CD1c-positive myeloid dendritic cell (primary cell): ENCODE data around the gene PVALEF.
"Not testable (repeated sequence)": the region's sequence is repeated elsewhere in the genome, so short reads cannot be mapped to it uniquely, and the experiment has no call there.

Experiments
- DNase-seq: peaks from one replicate; pipeline ENCODE4 v3.0.0-alpha.2; 2016; ENCODE audit errors: extremely low spot score

The PVALEF gene

GRCh38 chr17:81144423-81144781 lies 20.9 kb upstream of the PVALEF start:
- DNase-seq = no peak

- DNase-seq = not testable (repeated sequence)
Measured at GRCh38 chr17:81146208-81146607, 19.1 kb upstream of the PVALEF start.

DNA sequence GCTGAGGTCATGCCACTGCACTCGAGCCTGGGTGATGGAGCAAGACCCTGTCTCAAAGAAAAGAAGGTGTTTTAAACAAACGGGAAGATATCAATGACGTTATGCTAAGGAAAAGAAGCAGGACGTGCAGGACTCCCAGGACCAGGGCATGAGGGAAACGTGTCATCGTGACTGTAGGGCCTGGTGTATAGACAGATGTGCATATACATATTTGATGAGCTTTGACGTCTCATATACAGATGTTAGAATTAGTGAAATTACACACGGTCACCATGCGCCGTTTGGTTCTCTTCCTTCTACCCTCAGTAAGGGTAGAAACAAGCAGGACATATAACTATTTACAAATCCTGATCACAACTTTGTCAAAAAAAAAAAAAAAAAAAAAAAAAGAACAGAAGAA lies 17.6 kb upstream of the PVALEF start:
- DNase-seq = no peak

- no peak for DNase-seq
Measured at GRCh38 chr17:81148571-81148970, 16.7 kb upstream of the PVALEF start.

- peak; percentile 85 for DNase-seq
Measured at GRCh38 chr17:81148986-81149533, 16.2 kb upstream of the PVALEF start.

GRCh38 chr17:81150377-81151077 lies 14.8 kb upstream of the PVALEF start:
- peak; percentile 81 for DNase-seq

GRCh38 chr17:81151278-81151677 lies 14.0 kb upstream of the PVALEF start:
- no peak for DNase-seq

DNA sequence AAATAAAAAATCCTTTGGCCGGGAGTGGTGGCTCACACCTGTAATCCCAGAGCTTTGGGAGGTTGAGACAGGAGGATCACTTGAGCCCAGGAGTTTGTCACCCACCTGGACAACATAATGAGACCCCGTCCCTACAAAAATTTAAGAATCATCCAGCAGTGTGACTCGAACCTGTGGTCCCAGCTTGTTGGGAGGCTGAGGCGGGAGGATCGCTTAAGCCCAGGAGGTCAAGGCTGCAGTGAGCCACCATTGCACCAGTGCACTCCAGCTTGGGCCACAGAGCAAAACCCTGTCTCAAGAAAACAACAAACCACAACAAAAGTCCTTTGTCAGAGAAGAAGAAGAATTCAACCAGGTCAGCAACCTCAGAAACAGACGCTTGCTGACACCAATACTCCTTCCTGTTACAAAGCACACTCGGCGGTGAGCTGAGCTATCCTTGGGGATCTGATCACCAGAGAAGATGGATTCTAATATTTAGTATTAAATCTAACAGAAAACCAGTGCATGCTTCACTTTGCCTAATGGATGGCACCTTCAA lies 12.9 kb upstream of the PVALEF start:
- DNase-seq = peak; percentile 47

- DNase-seq = peak; percentile 96
Measured at GRCh38 chr17:81153340-81153803, 11.9 kb upstream of the PVALEF start.

GRCh38 chr17:81154016-81154415 lies 11.3 kb upstream of the PVALEF start:
- not testable (repeated sequence) for DNase-seq

DNA sequence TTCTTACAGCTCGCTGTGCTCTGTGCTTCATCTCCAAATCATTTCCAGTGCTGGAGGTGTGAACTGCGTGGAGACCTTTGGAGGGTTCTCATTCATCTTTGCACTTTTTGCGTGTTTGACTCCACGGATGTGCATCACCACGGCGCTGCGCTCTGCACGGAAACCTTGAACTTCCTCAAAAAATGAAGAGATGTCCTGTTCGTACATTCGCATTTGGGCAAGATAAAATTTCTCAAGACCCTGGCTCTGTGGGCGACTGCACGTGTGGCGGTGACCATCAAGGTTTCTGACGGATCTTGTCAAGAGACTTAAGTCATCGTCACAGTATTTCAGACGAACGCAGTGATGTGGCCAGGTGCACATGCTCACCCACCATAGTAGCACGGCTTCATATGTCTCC lies 10.3 kb upstream of the PVALEF start:
- peak; percentile 91 for DNase-seq

DNA sequence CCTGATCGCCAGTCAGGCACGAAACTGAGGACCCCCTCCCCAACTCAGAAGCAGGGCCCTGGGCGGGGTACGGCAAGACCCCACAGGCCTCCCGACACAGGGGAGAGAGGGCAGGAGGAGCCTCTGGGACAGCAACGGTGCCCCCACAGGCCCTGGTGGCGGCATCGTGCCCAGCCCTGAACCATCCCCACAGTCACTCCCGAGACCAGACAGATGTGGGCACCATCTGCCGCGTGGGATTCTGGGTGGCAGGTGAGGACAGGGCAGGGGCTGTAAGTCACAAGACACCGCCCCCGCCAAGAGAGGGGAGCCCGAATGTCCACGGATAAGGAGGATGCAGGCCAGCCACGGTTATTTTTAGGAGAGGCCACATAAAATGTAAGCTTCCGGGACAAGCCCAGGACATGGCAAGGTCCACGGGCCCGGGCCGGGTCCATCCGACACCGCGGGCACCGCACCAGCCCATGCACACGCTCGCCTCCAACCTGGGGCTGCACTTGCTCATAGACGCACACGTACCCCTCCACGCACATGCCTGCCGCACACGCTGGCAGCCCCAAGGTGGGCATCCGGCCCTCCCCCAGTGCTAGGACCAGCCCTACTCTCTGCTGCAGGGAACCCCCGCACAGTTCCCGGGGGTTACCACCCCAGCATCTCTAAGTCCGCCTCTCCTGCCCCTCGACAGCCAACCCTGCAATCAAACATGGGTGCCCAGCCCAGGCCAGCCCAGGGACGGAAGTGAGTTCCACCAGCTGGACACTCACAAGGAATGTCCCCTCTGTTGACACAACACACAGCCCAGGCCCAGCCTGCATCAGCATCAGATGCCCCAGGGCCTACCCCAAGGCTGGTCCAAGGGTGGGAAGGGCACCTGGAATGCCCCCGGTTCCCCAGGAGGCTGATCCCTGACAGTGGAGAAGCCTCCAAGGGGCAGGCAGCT lies 8.2 kb upstream of the PVALEF start:
- DNase-seq = no peak

DNA sequence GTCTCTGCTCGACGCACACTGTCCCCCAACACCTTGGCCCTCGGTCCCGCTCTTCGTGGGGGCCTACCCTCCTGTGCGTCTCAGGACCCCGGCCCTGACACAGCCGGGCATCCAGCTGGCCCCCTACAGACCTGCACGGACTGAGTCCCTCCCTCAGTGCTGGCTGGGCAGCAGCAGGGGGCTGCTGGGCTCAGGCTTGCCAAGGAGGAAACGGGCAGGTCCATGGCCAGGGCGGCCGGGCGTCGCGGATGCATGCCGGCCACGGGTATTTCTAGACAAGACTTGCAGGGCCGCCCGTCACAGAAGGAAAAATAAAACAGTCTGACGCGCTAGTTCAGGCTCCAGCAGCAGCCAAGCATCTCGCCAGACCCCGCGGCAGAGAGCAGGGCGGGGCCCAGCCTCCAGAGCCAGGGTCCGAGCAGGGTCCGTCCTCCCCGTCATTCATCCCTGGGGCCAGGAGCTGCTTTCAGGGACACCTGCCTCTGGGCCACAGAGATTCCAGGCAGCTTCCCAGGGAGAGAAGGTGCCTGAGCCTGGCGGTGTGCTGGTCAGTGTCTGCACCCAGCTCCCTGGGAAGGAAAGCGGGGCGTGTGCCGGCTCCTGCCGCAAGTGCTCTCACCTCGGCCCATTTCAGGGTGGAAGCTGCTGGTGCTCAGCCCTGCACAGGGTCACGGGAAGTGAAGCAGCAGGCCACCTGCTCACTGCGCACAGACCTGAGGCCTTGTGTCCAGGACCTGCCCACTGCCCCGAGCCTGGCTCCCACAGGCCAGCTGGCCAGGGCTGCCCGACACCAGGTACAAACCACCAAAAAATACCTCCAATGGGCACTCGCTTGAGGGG lies 7.2 kb upstream of the PVALEF start:
- DNase-seq = no peak

DNA sequence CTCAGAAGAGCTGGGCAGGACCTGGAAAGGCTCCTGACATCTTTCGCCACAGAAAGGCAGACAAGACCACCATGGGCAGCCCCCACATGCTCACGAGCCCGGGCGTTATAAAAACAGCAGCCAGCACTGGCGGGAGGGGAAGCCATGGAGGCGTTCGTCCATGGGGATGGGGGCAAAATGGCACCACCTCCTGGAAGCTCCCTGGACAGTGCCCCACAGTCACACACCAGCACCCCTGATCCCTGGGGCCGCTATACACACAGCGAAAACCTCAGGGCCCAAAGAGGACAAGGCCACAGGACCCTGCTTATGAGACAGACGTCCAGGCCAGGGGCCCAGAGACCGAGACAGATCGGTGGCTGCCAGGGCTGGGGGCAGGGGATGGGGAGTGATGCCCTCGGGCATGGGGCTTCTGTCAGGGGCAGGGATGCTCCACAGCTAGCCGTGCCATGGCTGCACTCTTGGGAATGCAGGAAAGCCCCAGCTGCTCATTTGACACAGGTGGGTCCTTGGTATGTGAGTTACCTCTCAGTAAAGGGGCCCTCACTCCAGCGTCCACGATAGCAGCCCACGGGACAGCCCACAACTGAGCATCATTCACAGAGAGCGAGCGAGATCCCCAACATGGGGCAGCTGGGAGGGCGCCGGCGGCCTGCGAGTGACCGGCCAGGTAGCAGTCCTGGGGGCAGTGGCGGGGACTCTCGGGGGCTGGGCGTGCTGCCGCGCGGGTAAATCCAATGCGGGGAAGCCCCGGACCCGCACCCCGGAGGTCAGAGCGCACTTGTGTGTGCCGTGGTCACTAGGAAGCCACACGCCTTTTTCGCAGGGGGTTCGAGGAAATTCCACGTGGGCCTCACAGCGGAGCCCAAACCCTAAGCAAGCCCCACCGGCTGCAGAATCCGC lies 6.4 kb upstream of the PVALEF start:
- DNase-seq = no peak

GRCh38 chr17:81159611-81160265 lies 5.6 kb upstream of the PVALEF start:
- DNase-seq = no peak

- DNase-seq = peak; percentile 75
Measured at GRCh38 chr17:81160306-81160705, 5.0 kb upstream of the PVALEF start.

GRCh38 chr17:81160747-81161453 lies 4.4 kb upstream of the PVALEF start:
- DNase-seq = no peak

- DNase-seq = no peak
Measured at GRCh38 chr17:81161536-81161935, 3.8 kb upstream of the PVALEF start.

GRCh38 chr17:81161972-81162371 lies 3.3 kb upstream of the PVALEF start:
- DNase-seq = no peak
